ENCODE measurements around the gene TACC2.

DNA sequence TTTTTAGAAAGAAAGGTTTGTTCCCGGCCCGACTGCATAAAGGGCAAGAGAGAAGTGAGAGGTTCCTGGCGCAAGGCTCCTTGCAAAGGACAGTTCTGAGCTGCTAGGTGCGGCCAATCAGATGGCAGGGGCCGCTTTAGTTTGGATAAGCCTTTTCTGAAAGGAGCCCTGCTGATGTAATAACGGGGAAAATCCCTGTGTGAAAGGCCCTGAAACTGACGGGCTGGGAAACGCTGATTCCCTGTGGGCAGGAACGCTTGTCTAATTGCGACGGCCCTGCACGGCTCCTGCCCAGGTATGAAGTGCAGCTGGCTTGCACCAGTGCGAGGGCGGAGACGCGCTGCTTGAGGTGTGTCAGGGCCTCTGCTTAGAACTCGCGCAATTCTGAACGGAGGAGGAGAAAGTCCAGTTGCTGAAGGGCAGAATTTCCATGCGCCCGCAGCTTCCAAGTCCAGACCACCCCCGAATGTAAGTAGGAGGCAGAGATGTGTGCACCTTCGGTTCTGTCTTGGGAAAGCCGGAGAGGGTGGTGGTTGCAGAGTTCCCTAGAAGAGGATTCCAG is 30.5 kb downstream of the TACC2 start:
- TF ChIP-seq, protein P1, sequence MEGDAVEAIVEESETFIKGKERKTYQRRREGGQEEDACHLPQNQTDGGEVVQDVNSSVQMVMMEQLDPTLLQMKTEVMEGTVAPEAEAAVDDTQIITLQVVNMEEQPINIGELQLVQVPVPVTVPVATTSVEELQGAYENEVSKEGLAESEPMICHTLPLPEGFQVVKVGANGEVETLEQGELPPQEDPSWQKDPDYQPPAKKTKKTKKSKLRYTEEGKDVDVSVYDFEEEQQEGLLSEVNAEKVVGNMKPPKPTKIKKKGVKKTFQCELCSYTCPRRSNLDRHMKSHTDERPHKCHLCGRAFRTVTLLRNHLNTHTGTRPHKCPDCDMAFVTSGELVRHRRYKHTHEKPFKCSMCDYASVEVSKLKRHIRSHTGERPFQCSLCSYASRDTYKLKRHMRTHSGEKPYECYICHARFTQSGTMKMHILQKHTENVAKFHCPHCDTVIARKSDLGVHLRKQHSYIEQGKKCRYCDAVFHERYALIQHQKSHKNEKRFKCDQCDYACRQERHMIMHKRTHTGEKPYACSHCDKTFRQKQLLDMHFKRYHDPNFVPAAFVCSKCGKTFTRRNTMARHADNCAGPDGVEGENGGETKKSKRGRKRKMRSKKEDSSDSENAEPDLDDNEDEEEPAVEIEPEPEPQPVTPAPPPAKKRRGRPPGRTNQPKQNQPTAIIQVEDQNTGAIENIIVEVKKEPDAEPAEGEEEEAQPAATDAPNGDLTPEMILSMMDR (IDR thresholded peaks at IDR 0.05; ENCODE audit: insufficient read depth, low read depth, low read length): no peak
- no peak for TF ChIP-seq EZH2 (IDR thresholded peaks at IDR 0.05; ENCODE audit: insufficient read depth, low read length)

Data from astrocyte (in vitro differentiated cells and primary cell).